Measurements from ENCODE around the gene ELP6. TPM values are rescaled to one million over a fixed set of nuclear protein-coding genes. Genes with fewer than 3 reads are reported as not detected.

The ELP6 gene
- total and polyA plus RNA-seq, 9 of the 15 experiments (the other 6 are each of a cell fraction or from before 2014, with no cell fraction given), result 76.9 to 198 (median 83.3) TPM

- TF ChIP-seq HINFP (tag; conservative IDR thresholded peaks at IDR 0.05; ENCODE audit: low read depth), result peak; percentile 61; the same call in 1 of the 2 replicates
- TF ChIP-seq MYBL2 (IDR thresholded peaks at IDR 0.05; ENCODE audit: low read depth), result no peak
- no peak for TF ChIP-seq MYBL2 (CRISPR knock-in tag; IDR thresholded peaks at IDR 0.05; ENCODE audit: borderline replicate concordance)
- no peak for TF ChIP-seq HNRNPUL1 (IDR thresholded peaks at IDR 0.05; ENCODE audit: low read length)
- peak; percentile 82 for TF ChIP-seq DDX20 (tag; IDR thresholded peaks at IDR 0.05; ENCODE audit: low read depth)
Observed at GRCh38 chr3:47487265-47487664, 26.2 kb downstream of the ELP6 start (continued).

- H3K9me3 ChIP-seq (replicated peaks; ENCODE audit: control insufficient read depth, insufficient read depth, low read depth, low read length), result no peaks in the 10 kb centered on the region
- intact Hi-C loops (cut with micrococcal nuclease) (no loop called here), in situ Hi-C loops (cut with MboI) (no loop called here)
- H3K4me2 ChIP-seq (ENCODE audit: insufficient read depth, low read length), result no peak overlapping the region
- no peak overlapping the region for H2AFZ ChIP-seq (ENCODE audit: low read depth, low read length)
- WGBS (ENCODE audit: insufficient coverage, low coverage, missing lambda C conversion rate), result 77% methylated on average over 3 of the region's 3 CpGs
- H3K36me3 ChIP-seq (ENCODE audit: control insufficient read depth, insufficient read depth, low read length), result peaks cover 26% of the 10 kb centered on the region; the same call in 2 of the 3 replicates
- POLR2A ChIA-PET, result interaction anchor here (1.0 kb wide), 1 partner anchor 8 kb away, joined by 4 read pairs; no protein-coding TSS in a partner anchor
- CTCF ChIA-PET (ENCODE audit: low intra/inter-chr PET ratio), result no interaction called here
- H3K27ac ChIP-seq (ENCODE audit: extremely low read depth, low read depth, low read length), result no peak overlapping the region; the same call in 2 of the 3 replicates
- no peak overlapping the region for H3K9ac ChIP-seq (ENCODE audit: insufficient read depth in 1 of 2, low read depth in 2 of 2, low read length in 2 of 2)
- no peaks in the 10 kb centered on the region for H3K27me3 ChIP-seq (ENCODE audit: control insufficient read depth in 2 of 2, insufficient read depth in 2 of 2, low read length in 2 of 2)
- ATAC-seq, result no peak
- TF ChIP-seq MITF (IDR thresholded peaks at IDR 0.05) (0 out of 2 replicates have a peak, but pooled peaks have one; percentile 16), DACH1 (IDR thresholded peaks at IDR 0.05; ENCODE audit: partially characterized antibody) (no peak)
- peaks cover 13 to 32% of the 10 kb centered on the region in 2 experiments for H3K4me1 ChIP-seq (replicated peaks in 1 of 2; ENCODE audit: control insufficient read depth in 2 of 2, insufficient read depth in 2 of 2, low read length in 2 of 2)
- DNase-seq (ENCODE audit: extremely low read depth in 1 of 4, low spot score in 3 of 4), result no peak
- no TSS peak for BruUV-seq (replicated peaks)
- H4K20me1 ChIP-seq (replicated peaks; ENCODE audit: control insufficient read depth, insufficient read depth, low read length), result no peaks in the 10 kb centered on the region
- no peak for FAIRE-seq
- no peak overlapping the region for H3K4me3 ChIP-seq
- no peaks in the 10 kb centered on the region for H3K9me1 ChIP-seq (ENCODE audit: control insufficient read depth, insufficient read depth, low read length)
- no peaks in the 10 kb centered on the region for H3K79me2 ChIP-seq (ENCODE audit: control insufficient read depth, insufficient read depth, low read length)
Observed at GRCh38 chr3:47485812-47486211, 27.7 kb downstream of the ELP6 start.
